Activated CD4-positive, CD25-positive, alpha-beta regulatory T cell treated with anti-CD3 and anti-CD28 coated beads, Interleukin-2, amount 50 U/mL, for 16 hours (primary cell): ENCODE results near the gene ARHGAP21.
A peak's percentile ranks its signal among the peaks of the same experiment; 100 is the strongest.

ENCODE experiments used
- DNase-seq: peaks from one replicate; pipeline ENCODE4 v3.0.0-alpha.2; 2020; ENCODE audit warnings: low read depth, low spot score

The ARHGAP21 gene

DNA sequence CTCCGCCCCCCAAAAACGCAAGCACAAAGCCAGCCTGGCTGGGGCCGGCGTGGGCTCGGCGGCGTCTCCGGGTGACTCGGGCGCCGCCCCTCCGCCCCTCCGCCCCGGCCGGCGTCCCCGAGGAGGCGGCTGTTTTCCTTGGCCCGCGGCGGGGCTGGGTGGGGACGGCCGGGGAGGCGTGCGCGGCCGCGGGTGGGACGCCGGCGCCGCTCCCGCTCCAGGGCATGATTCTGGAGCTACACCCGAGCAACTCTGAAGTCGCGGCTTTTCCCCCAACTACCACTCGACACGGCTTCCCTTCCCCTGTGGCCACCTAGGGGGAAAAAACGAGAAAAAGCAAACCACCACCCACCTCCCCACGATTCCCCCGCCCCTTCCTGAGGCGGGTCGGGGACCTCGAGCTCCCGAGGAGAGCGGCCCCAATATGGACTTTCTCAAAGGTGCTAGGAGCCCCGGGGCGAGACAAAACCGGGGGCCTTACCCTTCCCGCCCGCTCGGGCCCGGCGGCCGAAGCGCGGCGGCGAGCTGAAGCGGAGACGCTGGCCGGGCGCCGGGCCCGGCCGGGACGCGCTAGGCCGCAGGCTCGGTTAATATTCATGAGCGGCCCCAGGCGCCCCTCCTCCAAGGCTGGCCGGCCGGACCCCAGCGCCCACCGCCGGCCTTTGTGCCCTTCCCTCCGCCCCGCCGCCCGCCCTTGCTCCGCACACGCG is 856 bp downstream of the ARHGAP21 start:
- DNase-seq = peak; percentile 6

DNA sequence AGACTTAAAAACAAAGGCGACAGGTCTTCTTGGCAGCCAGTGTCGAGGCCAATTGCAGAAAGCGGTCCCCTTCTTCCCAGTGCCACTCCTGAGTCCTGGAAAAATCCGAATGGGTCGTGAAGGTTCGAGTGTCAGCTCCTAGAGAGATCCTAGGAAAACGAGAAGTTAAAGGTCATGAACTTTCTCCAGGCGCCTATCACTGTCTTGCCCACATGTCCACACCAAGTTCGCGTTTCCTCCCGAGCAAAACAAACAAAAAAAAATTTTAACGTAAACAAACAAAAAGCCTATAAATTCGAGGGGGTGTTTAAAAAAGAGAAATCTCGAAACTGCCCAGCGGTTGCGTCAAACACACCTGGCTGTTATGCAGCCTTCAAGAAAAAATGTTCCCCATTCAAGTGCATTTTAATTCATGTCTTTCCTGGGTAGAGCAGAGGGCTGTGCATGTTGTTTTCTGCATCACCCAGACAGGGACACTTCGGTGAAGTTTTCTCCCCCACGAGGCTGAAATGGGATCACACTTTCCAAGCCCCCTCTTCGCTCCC is 1.5 kb downstream of the ARHGAP21 start:
- DNase-seq = no peak

DNA sequence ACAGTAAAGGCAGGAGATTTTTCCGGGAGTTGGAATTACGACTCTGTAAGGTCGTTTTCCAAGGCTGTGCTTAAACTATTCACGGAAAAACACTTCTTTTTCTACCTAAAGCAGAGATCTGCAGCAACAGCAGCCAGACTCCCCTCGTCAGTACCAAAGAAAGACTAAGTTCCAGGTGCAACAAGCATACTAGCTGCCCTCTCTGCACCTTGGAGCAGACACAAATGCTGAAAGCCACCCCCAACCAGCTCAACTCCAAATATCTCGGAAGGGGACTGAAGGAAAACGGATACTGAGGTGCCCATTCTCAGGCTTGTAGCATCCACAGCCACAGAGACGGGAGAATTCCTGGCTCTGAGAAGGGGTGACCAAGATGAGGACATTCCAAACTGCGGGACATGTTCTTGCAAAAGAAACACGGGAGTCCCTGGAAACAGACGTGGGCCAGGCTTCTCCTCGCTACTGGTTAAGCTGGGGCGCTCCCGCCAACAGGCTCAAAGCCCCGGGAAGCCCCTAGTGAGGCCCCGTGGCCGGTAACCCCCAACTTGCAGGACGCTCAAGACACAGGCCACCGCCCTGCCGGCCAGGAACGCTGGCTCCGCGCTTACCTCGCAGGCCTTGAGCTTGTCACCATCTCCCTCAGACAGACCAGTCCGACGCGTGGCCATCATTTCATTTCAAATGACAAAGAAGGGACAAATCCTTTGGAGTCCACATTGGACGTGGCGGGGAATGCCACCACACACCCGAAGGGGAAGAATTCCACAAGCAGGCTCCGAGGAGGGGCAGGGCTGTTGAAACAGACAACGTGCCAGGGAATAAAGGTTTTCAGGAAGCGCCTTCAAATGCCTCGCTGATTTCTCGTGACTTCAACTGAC is 2.2 kb downstream of the ARHGAP21 start:
- DNase-seq = no peak

DNA sequence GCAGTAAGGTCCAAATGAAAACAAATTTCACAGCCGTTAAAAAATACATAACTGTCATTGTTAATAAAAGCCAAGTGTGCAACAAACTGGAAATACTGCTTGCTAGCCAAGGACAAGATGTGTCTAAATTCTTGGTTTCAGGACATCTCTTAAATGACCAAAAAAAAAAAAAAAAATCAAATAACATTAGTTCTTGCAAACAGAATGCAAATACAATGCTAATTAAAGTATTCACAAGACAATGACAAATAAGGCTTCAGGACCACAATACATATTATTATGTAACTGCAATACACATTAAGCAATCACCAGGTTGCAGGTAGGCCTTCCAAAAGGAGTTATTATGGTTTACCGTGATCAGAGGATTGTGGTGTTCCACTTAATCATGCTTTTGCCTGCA is 3.6 kb downstream of the ARHGAP21 start:
- no peak for DNase-seq

DNA sequence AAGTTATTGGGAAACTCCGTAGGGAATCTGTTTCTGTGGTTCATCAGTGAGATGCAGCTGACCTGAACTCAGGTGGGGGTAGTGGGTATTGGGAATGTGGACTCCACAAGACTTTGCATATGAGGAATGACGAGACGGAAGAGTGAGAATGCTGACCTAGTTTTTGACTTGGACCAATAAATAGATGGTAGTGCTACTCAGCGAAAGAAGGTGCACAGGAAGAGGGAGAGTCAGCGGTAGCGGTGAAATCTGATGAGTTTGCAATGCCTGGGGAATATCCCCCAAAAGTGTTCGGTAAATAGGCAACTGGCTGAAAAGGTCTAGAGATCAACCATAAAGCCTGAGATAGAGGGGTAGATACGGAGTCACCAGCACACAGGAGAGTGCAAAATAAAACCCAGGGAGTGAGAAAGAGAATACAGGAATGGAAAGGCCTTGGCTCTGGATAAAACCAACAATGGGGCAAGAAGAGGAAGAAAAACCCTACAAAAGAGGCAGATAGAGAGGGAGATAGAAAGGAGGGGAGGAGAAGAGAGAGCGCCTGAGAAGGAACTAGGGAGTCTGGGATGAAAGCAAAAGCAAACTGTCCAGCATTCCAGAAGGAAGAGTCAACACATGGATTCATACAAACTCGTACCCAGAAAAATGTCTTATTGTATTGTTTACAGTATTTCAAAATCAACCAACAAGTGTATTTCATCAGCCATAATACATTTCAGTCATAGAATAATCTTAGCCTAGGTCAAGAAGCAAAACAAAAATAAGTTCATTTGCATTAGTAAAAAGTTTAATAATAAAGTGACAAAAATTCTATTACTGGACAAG is 5.4 kb downstream of the ARHGAP21 start:
- DNase-seq = no peak

DNA sequence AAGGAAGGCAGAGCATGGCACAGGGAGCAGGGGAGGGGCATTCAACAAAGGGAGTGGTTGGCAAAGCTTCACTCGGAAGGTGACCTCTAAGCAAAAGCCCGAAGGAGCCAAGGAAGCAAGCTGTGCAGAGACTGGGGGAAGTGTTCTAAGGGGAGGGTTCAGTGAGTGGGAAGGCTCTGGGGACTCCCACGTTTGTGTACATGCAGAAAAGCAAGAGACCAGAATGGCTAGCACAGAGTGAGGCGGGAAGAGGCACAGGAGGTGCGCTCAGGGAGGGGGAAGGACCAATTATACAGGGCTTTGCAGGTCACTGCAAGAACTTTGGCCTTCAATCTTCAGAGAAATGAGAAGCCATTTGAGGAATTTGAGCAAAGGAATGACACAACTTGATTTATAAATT is 7.4 kb downstream of the ARHGAP21 start:
- no peak for DNase-seq

DNA sequence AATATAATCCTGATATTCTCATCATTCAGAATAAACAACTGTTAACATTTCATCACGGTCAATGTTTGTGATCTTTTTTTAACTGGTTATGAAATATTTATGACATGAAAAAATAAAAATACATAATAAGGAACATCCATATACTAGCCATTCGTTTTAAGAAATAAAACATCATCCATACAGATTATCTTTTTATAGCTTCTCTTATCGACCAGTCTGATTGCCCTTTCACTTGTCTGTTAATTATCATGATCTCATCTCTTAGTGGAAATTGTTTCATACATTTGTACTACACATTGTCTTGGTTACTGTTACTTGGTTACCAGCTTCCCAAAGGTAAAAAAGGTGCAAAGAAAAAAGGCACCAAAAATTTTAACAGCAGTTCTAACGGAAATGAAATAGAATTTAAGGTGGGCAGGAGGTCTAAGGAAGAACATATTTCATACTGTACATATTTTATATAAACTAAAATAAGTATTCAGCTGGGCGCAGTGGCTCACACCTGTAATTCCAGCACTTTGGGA is 8.4 kb downstream of the ARHGAP21 start:
- DNase-seq = no peak

DNA sequence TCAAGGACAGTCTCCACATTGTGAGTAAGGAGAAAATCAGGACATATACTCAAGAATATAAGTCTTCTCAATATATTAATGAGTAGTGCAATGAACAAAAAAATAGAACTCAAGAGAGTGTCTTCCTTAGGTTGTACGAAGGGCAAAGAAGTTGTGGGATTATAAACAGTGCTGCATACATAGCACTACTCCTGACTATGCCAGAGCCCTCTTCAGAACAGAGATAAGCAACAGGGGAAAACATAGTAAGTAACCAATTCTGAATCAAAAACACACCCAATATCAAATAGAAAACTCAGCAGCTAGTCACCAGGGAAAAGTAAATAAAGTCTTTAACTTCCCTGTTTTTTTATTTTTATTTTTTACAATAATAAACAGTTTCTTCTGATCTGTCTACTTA is 10.6 kb downstream of the ARHGAP21 start:
- DNase-seq = no peak

DNA sequence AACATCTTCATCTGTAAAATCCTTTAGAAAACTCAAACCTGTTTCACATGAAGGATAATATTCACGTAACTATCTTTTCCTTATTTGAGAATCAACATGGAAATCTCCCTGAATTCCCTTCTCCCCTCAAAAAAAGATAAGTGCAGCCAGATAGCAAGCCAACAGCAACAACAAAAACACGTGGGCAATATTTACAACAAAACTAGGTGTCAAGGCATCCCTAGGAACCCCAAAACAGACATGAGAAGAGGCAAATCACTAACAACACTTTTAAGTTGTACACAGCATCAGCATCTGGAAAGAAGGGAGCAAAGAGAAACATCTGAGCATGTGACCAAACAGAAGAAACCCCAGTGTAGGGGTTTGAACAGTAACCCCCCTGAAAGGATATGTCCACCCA is 12.2 kb downstream of the ARHGAP21 start:
- DNase-seq = no peak

DNA sequence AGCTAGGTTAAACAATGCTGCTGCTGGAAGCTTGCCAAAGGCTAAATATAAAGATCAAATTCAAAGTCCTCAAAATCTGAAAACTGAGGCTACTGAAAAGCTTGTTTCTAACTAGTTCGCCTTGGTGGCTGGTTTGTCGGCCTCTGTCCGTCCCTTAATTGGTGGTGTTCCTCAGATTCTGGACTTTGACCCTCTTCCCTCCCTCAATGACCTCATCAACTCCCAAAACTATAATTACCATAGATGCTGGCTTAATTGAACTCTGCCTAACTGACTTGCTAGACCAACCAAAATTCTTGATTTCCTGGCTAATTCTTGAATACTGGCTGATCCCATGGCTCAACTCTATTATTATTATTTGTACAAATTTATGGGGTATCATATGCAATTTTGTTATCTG is 15.6 kb downstream of the ARHGAP21 start:
- DNase-seq = no peak

DNA sequence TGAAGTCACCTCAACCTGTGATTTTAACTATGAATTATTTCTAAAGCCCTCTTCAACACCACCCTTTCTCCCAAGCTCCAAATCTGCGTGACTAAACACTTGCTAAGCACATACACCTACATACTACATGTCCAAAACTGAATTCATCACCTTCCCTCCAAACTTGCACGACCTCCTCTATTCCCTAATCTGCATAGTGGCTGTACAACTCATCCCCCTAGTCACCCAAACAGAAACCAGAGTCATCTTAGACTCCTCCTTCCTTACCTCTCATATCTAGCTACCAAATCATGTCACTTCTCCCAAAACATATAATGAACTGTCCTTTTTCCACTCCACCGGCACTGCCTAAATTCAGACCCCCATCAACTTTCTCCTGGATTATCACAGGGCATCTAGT is 16.2 kb downstream of the ARHGAP21 start:
- DNase-seq = no peak

DNA sequence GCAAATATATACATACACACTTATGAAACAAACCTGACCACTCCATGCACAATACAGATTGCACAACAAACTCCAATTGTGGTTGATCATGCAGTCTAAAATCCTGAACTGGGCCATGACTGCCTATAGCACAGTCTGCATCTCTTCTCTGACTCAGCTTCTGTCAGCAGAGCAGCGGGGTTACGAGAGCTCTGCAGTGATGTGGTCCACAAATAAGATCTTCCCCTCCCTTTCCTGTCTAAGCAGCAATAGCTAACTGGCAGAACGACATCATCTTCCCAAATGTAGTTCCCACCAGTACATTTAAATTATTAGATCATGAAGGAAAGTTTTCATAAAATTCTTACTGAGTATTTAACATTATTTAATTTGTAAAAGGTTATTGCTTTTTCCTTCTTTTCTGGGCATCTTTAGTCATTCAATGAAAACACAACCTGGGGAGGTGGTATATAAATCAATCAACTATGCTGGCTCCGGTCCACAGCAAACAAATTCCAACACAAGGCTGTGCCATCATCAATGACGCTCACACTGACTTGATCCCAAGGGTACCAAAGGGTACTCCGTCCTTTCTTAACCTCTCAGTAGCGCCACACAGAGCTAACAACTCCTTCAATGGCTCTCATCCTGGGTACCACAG is 17.1 kb downstream of the ARHGAP21 start:
- DNase-seq = no peak

DNA sequence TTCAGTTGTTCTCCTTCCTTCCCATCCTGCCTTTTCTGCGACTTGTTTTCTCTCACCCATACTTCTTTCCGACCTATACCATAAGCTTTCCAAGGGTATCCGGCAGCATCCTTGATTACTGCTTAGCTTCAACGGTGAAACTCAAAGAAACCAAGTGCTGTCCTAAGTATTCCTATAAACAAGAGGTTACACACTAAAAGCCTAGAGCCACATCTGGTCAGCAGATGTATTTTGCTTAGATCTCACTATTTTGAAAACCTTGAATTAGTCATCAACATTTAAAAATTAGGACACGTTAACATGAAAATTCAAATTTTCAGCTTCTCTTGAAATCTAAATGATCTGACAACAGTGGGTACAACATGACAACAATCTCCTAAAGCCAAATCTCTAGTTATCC is 20.0 kb downstream of the ARHGAP21 start:
- no peak for DNase-seq

DNA sequence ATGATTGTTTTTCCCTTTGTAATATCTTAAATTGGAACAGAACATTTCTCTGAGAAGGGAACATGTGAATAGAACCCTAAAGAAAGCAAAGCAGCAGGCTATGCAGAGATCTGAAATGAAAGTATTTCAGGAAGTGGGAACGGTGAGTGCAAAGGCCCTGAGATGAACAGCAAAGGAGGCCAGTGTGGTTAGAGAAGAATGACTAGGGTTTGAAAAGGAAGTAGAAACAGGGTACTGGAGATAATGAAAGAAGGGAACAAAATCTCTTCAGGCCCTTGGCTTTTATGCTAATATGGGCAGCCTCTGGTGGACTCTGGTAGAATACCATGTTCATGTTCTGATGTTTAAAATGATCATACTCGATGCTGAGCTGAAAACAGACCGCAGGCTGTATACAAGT is 22.2 kb downstream of the ARHGAP21 start:
- DNase-seq = no peak

DNA sequence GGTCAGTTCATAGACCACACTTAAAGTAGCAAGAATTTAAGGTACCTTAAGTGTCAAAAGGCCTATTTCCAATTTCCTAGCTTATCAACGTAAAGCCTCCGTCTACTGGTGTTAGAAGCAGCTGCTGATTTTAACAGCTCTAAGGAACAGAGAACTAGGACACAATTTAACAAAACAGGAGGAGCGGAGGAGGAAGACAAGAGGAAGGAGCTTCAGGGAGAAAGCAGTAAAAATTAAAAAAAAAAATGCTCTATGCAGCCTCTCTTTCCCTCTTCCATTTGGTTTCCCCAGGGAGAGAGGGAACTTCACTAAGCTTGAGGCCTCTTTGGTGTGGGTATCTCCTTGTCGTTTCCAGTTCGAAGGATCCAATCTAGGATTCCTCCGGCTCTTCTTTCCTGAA is 22.7 kb downstream of the ARHGAP21 start:
- DNase-seq = no peak

DNA sequence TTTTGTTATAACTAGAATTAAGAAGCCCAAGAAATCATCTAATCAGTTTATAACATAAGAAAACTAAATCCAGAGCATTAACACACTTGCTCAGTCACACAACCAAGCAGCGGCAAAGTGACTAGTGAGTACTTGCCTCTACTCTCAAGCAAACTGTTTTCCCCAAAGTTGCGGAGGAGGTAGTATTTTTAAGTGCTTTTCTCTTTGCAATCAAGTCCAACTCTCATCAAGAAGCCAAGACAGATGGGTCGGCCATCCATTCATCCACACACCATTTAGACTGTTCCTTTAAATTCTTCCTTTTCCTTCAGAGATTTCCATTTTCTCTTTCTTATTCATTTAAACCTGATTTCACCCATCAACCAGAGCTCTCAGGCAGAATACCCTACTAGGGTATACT is 25.4 kb downstream of the ARHGAP21 start:
- DNase-seq = no peak

DNA sequence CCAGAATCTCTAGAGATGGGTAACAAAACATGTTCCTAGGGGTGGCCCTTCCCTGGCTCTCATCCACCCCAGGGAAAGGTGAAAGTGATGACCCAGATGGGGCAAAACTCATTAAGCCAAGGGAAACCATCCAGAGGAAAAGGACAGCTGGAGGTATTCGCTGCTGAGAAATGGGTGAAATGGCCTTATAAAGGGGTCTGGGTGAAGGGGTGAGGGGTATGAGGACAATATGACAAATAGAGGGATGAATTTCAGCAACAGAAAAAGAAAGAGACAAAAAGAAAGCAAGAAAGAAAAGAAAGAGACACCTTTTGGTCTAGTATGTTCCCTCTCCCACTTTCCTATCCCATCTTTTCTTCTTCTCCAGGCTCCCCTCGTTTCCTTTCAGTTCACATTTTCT is 26.6 kb downstream of the ARHGAP21 start:
- no peak for DNase-seq

DNA sequence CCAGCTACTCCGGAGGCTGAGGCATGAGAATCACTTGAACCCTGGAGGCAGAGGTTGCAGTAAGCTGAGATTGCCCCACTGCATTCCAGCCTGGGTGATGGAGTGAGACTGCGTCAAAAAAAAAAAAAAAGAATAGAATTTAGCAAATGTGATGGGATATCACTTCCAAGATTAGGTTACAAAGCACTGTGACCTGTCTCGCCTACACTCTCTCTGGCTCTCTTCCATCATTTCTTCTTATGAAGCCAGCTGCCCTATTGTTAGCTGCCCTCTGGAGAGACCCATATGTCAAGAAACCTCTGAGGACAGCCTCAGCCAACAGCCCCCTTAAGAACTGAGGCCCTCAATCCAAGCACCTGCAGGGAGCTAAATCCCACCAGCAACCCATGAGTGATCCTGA is 28.2 kb downstream of the ARHGAP21 start:
- DNase-seq = no peak

DNA sequence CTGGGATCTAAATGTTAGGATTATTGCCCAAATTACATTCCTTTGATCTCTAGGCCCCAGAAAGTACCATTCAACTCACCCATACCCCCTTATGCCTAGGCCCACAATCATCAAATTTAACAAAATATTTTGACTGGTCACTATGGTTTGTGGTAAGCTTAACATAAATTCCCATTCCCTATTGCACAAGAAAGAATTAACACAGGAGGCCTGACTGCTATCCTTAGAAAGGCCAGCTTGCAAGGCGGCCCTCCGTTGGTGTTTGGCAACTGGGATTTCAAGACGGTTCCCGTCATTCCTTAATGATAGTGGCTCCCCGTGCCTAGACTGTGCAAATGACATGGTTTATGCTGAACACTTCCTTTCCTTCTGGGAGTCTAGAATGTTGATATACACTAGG is 29.6 kb downstream of the ARHGAP21 start:
- no peak for DNase-seq

DNA sequence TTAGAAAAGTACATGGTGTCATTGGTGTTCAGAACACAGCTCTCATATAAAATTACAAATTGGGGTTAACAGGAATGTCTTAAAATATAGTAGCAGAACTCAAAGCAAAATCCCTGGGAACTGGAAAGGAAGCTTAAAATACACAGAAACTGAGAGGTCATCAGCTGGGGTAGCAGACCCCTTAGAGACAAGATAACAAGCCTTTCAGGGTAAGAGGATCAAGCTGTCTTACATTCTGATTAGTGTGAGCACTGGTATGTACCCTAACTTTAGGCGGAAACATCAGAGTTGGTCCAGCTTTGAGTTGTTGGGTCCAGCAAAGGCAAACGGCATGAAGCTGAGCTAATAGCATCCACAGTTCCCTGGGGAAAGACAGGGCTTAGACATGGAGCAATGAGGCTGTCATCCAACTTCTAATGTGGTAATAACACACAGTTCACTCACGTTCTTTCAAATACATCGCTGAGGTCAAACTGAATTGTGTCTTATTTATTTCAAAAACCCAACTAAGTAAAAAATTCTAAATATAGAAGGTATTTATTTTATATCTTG is 32.6 kb downstream of the ARHGAP21 start:
- DNase-seq = no peak

DNA sequence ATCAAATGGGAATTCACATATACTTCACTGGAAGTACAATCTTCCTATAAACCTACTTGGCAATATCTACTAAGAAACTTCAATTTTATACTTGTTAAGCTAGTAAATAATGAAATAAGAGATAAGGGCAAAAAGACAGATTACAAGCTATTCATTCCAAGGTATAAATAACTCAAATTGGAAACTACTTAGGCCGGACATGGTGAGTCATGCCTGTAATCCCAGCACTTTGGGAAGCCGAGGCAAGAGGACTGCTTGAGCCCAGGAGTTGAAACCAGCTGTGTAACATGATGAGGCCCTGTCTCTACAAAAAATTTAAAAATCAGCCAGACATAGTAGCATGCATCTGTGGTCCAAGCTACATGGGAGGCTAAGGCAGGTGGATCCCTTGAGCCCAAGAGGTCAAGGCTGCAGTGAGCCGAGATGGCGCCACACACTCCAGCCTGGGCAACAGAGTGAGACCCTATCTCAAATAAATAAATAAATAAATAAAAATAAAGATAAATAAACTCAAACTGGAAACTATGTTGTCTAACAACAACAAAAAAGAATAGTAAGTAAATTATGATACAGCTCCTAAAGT is 37.6 kb downstream of the ARHGAP21 start:
- DNase-seq = no peak
